ENCODE data around the gene ITGB2.
A peak's percentile ranks its signal among the peaks of the same experiment; 100 is the strongest.

The ITGB2 gene

GRCh38 chr21:44872323-44872648 is 48.4 kb downstream of the ITGB2 start:
- H3K27ac ChIP-seq (ENCODE audit: low read depth, low read length): peak overlapping the region; percentile 90
- peaks cover 3% of the 10 kb centered on the region for H3K36me3 ChIP-seq (ENCODE audit: control insufficient read depth, insufficient read depth, low read length)
- H3K4me1 ChIP-seq (ENCODE audit: control insufficient read depth, insufficient read depth, low read length): peaks cover 36% of the 10 kb centered on the region
- H3K9ac ChIP-seq (ENCODE audit: low read length): no peak overlapping the region
- peak overlapping the region; percentile 92 for H3K4me3 ChIP-seq (ENCODE audit: low read length)
- no peaks in the 10 kb centered on the region for H3K27me3 ChIP-seq (ENCODE audit: control insufficient read depth, insufficient read depth, low read length)

GRCh38 chr21:44871576-44872269 is 49.0 kb downstream of the ITGB2 start:
- Histone ChIP-seq H3K36me3 (ENCODE audit: control insufficient read depth, insufficient read depth, low read length) (peaks cover 3% of the 10 kb centered on the region), H3K9ac (ENCODE audit: low read length) (no peak overlapping the region), H3K27ac (ENCODE audit: low read depth, low read length) (peak overlapping the region; percentile 90), H3K4me1 (ENCODE audit: control insufficient read depth, insufficient read depth, low read length) (peaks cover 40% of the 10 kb centered on the region), H3K27me3 (ENCODE audit: control insufficient read depth, insufficient read depth, low read length) (no peaks in the 10 kb centered on the region), H3K4me3 (ENCODE audit: low read length) (peak overlapping the region; percentile 92)

- H3K4me1 ChIP-seq (ENCODE audit: control insufficient read depth, insufficient read depth, low read length): peaks cover 43% of the 10 kb centered on the region
Observed at GRCh38 chr21:44870748-44871495, 49.8 kb downstream of the ITGB2 start.

GRCh38 chr21:44869781-44870747 is 50.6 kb downstream of the ITGB2 start:
- H3K9ac ChIP-seq (ENCODE audit: low read length): no peak overlapping the region
- peak overlapping the region; percentile 90 for H3K27ac ChIP-seq (ENCODE audit: low read depth, low read length)
- H3K36me3 ChIP-seq (ENCODE audit: control insufficient read depth, insufficient read depth, low read length): peaks cover 3% of the 10 kb centered on the region
- H3K4me3 ChIP-seq (ENCODE audit: low read length): no peak overlapping the region
- peaks cover 43% of the 10 kb centered on the region for H3K4me1 ChIP-seq (ENCODE audit: control insufficient read depth, insufficient read depth, low read length)
- H3K27me3 ChIP-seq (ENCODE audit: control insufficient read depth, insufficient read depth, low read length): no peaks in the 10 kb centered on the region

More at GRCh38 chr21:44870748-44871495, 49.8 kb downstream of the ITGB2 start:
- H3K4me3 ChIP-seq (ENCODE audit: low read length): no peak overlapping the region
- H3K27ac ChIP-seq (ENCODE audit: low read depth, low read length): peak overlapping the region; percentile 90
- no peaks in the 10 kb centered on the region for H3K27me3 ChIP-seq (ENCODE audit: control insufficient read depth, insufficient read depth, low read length)
- H3K9ac ChIP-seq (ENCODE audit: low read length): no peak overlapping the region
- peaks cover 3% of the 10 kb centered on the region for H3K36me3 ChIP-seq (ENCODE audit: control insufficient read depth, insufficient read depth, low read length)

GRCh38 chr21:44868707-44869106 is 52.0 kb downstream of the ITGB2 start:
- no peak overlapping the region for H3K4me3 ChIP-seq (ENCODE audit: low read length)
- H3K4me1 ChIP-seq (ENCODE audit: control insufficient read depth, insufficient read depth, low read length): peaks cover 43% of the 10 kb centered on the region
- H3K27ac ChIP-seq (ENCODE audit: low read depth, low read length): peak overlapping the region; percentile 90
- H3K27me3 ChIP-seq (ENCODE audit: control insufficient read depth, insufficient read depth, low read length): no peaks in the 10 kb centered on the region
- no peak overlapping the region for H3K9ac ChIP-seq (ENCODE audit: low read length)
- H3K36me3 ChIP-seq (ENCODE audit: control insufficient read depth, insufficient read depth, low read length): peaks cover 6% of the 10 kb centered on the region

- Histone ChIP-seq H3K27me3 (ENCODE audit: control insufficient read depth, insufficient read depth, low read length) (no peaks in the 10 kb centered on the region), H3K36me3 (ENCODE audit: control insufficient read depth, insufficient read depth, low read length) (peaks cover 6% of the 10 kb centered on the region), H3K4me3 (ENCODE audit: low read length) (no peak overlapping the region), H3K4me1 (ENCODE audit: control insufficient read depth, insufficient read depth, low read length) (peaks cover 43% of the 10 kb centered on the region), H3K9ac (ENCODE audit: low read length) (no peak overlapping the region), H3K27ac (ENCODE audit: low read depth, low read length) (peak overlapping the region; percentile 90)
Observed at GRCh38 chr21:44867999-44868700, 52.5 kb downstream of the ITGB2 start.

- no peaks in the 10 kb centered on the region for H3K27me3 ChIP-seq (ENCODE audit: control insufficient read depth, insufficient read depth, low read length)
- H3K27ac ChIP-seq (ENCODE audit: low read depth, low read length): peak overlapping the region; percentile 26
- H3K9ac ChIP-seq (ENCODE audit: low read length): no peak overlapping the region
- peaks cover 43% of the 10 kb centered on the region for H3K4me1 ChIP-seq (ENCODE audit: control insufficient read depth, insufficient read depth, low read length)
- peaks cover 6% of the 10 kb centered on the region for H3K36me3 ChIP-seq (ENCODE audit: control insufficient read depth, insufficient read depth, low read length)
- H3K4me3 ChIP-seq (ENCODE audit: low read length): no peak overlapping the region
Observed at GRCh38 chr21:44867464-44867863, 53.2 kb downstream of the ITGB2 start.

GRCh38 chr21:44866780-44867179 is 53.9 kb downstream of the ITGB2 start:
- H3K27me3 ChIP-seq (ENCODE audit: control insufficient read depth, insufficient read depth, low read length): no peaks in the 10 kb centered on the region
- H3K27ac ChIP-seq (ENCODE audit: low read depth, low read length): peak overlapping the region; percentile 6
- peaks cover 43% of the 10 kb centered on the region for H3K4me1 ChIP-seq (ENCODE audit: control insufficient read depth, insufficient read depth, low read length)
- no peak overlapping the region for H3K9ac ChIP-seq (ENCODE audit: low read length)
- peaks cover 11% of the 10 kb centered on the region for H3K36me3 ChIP-seq (ENCODE audit: control insufficient read depth, insufficient read depth, low read length)
- no peak overlapping the region for H3K4me3 ChIP-seq (ENCODE audit: low read length)

GRCh38 chr21:44865561-44866280 is 55.0 kb downstream of the ITGB2 start:
- Histone ChIP-seq H3K9ac (ENCODE audit: low read length) (no peak overlapping the region), H3K4me3 (ENCODE audit: low read length) (no peak overlapping the region), H3K27me3 (ENCODE audit: control insufficient read depth, insufficient read depth, low read length) (no peaks in the 10 kb centered on the region), H3K36me3 (ENCODE audit: control insufficient read depth, insufficient read depth, low read length) (peaks cover 12% of the 10 kb centered on the region), H3K27ac (ENCODE audit: low read depth, low read length) (no peak overlapping the region), H3K4me1 (ENCODE audit: control insufficient read depth, insufficient read depth, low read length) (peaks cover 38% of the 10 kb centered on the region)

- H3K27ac ChIP-seq (ENCODE audit: low read depth, low read length): no peak overlapping the region
- no peaks in the 10 kb centered on the region for H3K27me3 ChIP-seq (ENCODE audit: control insufficient read depth, insufficient read depth, low read length)
- H3K36me3 ChIP-seq (ENCODE audit: control insufficient read depth, insufficient read depth, low read length): peaks cover 25% of the 10 kb centered on the region
- H3K4me1 ChIP-seq (ENCODE audit: control insufficient read depth, insufficient read depth, low read length): peaks cover 14% of the 10 kb centered on the region
- no peak overlapping the region for H3K9ac ChIP-seq (ENCODE audit: low read length)
- H3K4me3 ChIP-seq (ENCODE audit: low read length): no peak overlapping the region
Observed at GRCh38 chr21:44862869-44863685, 57.6 kb downstream of the ITGB2 start.

GRCh38 chr21:44858791-44859190 is 61.9 kb downstream of the ITGB2 start:
- Histone ChIP-seq H3K27me3 (ENCODE audit: control insufficient read depth, insufficient read depth, low read length) (no peaks in the 10 kb centered on the region), H3K9ac (ENCODE audit: low read length) (no peak overlapping the region), H3K36me3 (ENCODE audit: control insufficient read depth, insufficient read depth, low read length) (peaks cover 30% of the 10 kb centered on the region), H3K4me3 (ENCODE audit: low read length) (no peak overlapping the region), H3K27ac (ENCODE audit: low read depth, low read length) (no peak overlapping the region), H3K4me1 (ENCODE audit: control insufficient read depth, insufficient read depth, low read length) (peaks cover 2% of the 10 kb centered on the region)

All from rectal smooth muscle tissue (tissue), 1 donor.